GM18507 (cell line): ENCODE data around the gene PIGN.
A peak's percentile ranks its signal among the peaks of the same experiment; 100 is the strongest.
"Not testable (repeated sequence)": the region's sequence is repeated elsewhere in the genome, so short reads cannot be mapped to it uniquely, and the experiment has no call there.

Experiments used
- DNase-seq: peaks from one replicate; pipeline ENCODE4 v3.0.0; 2011; ENCODE audit warnings: low read depth; ENCODE audit not compliant: insufficient read length; ENCODE audit errors: extremely low spot score
- FAIRE-seq: peaks from 2 replicates; lab custom pipeline; 2011; peaks lifted over from hg19 to GRCh38; lab: Jason Lieb, UNC

Gene PIGN

GRCh38 chr18:62186499-62186773 lies 420 bp downstream of the PIGN start:
- DNase-seq = no peak
- FAIRE-seq = no peak

- FAIRE-seq (no peak), DNase-seq (no peak)
Measured at GRCh38 chr18:62183578-62184195, 3.2 kb downstream of the PIGN start.

- DNase-seq (no peak), FAIRE-seq (no peak)
Measured at GRCh38 chr18:62182220-62182619, 4.6 kb downstream of the PIGN start.

GRCh38 chr18:62179213-62179612 lies 7.6 kb downstream of the PIGN start:
- no peak for DNase-seq
- FAIRE-seq = no peak

- peak; percentile 15 for FAIRE-seq
- no peak for DNase-seq
Measured at GRCh38 chr18:62177271-62177670, 9.6 kb downstream of the PIGN start.

GRCh38 chr18:62175521-62175920 lies 11.3 kb downstream of the PIGN start:
- FAIRE-seq = no peak
- DNase-seq = no peak

GRCh38 chr18:62172298-62172697 lies 14.6 kb downstream of the PIGN start:
- no peak for DNase-seq

GRCh38 chr18:62170857-62171256 lies 16.0 kb downstream of the PIGN start:
- FAIRE-seq (no peak), DNase-seq (no peak)

More at GRCh38 chr18:62172298-62172697, 14.6 kb downstream of the PIGN start:
- no peak for FAIRE-seq

GRCh38 chr18:62166524-62166923 lies 20.3 kb downstream of the PIGN start:
- not testable (repeated sequence) for FAIRE-seq, DNase-seq

- peak; percentile 35 for FAIRE-seq
- DNase-seq = no peak
Measured at GRCh38 chr18:62165583-62165982, 21.3 kb downstream of the PIGN start.

- FAIRE-seq (peak; percentile 55), DNase-seq (no peak)
Measured at GRCh38 chr18:62164855-62165487, 21.9 kb downstream of the PIGN start.

- DNase-seq (no peak), FAIRE-seq (no peak)
Measured at GRCh38 chr18:62164310-62164709, 22.5 kb downstream of the PIGN start.

GRCh38 chr18:62157843-62158242 lies 29.0 kb downstream of the PIGN start:
- DNase-seq (no peak), FAIRE-seq (no peak)

- FAIRE-seq = no peak
- DNase-seq = no peak
Measured at GRCh38 chr18:62152844-62153243, 34.0 kb downstream of the PIGN start.

- FAIRE-seq = no peak
- no peak for DNase-seq
Measured at GRCh38 chr18:62151068-62151771, 35.6 kb downstream of the PIGN start.

- DNase-seq = no peak
- FAIRE-seq = no peak
Measured at GRCh38 chr18:62144338-62144737, 42.5 kb downstream of the PIGN start.

GRCh38 chr18:62140259-62140658 lies 46.6 kb downstream of the PIGN start:
- DNase-seq (no peak), FAIRE-seq (no peak)

GRCh38 chr18:62138461-62139235 lies 48.2 kb downstream of the PIGN start:
- DNase-seq (no peak), FAIRE-seq (no peak)

- DNase-seq (peak; percentile 12), FAIRE-seq (peak; percentile 83)
Measured at GRCh38 chr18:62131301-62131909, 55.5 kb downstream of the PIGN start.

- DNase-seq (no peak), FAIRE-seq (no peak)
Measured at GRCh38 chr18:62128157-62128556, 58.7 kb downstream of the PIGN start.
